Mucosa of descending colon (tissue), 3 donors: ENCODE data around the gene LMO7. TPM values are rescaled to one million over a fixed set of nuclear protein-coding genes. Genes with fewer than 3 reads are reported as not detected.
A peak's percentile ranks its signal among the peaks of the same experiment; 100 is the strongest.

Source experiments
- ATAC-seq: fragments of 200-7000 bp; cut with Tn5 transposase; one replicate; pipeline ENCODE4 v1.9.1; 2020; ENCODE audit warnings: mild to moderate bottlenecking, moderate library complexity
- DNase-seq, 3 donors: peaks; one replicate each; pipeline ENCODE4 v3.0.0-alpha.2; 2020
- H3K36me3 ChIP-seq: fragments of 200-600 bp; one replicate; pipeline ENCODE4 v1.8.0; 2021; ENCODE audit warnings: low read depth, mild to moderate bottlenecking
- H3K4me1 ChIP-seq: fragments of 200-600 bp; one replicate; pipeline ENCODE4 v1.8.0; 2021; ENCODE audit warnings: low read depth, mild to moderate bottlenecking
- H3K4me3 ChIP-seq: fragments of 200-600 bp; one replicate; pipeline ENCODE4 v1.8.0; 2021; ENCODE audit warnings: mild to moderate bottlenecking
- H3K9me3 ChIP-seq: fragments of 200-600 bp; one replicate; pipeline ENCODE4 v1.8.0; 2021; ENCODE audit warnings: mild to moderate bottlenecking
- CTCF ChIP-seq: fragments of 200-600 bp; IDR thresholded peaks from one replicate; pipeline ENCODE4 v1.8.0; 2022; ENCODE audit warnings: antibody characterized with exemption, mild to moderate bottlenecking
- intact Hi-C, 2 donors: fragments of 100-400 bp; cut with DNase I in 1 of 2; cut with micrococcal nuclease in 1 of 2; formaldehyde crosslinking; loops; one replicate each; pipeline versions ENCODE4 v1.11.0 to v1.11.1; 2022; cut with DNase I, micrococcal nuclease
- total RNA-seq, 3 donors: library from RNA; stranded (reverse); fragmentation: NEBNext Ultra II Directional in 2 of 3; extraction: Animal tissue kit (Norgen Biotek cat#: 25700) in 2 of 3; gene quantifications; one replicate each; pipeline versions ENCODE4 v1.2.1 to v1.2.4, GENCODE V29; 2021 to 2023
- donor health status: DM: no; HTN: no; CAD: no; lungs with moderate emphysema.
- donor health status: DM: no; HTN: no; CAD: no.
- donor health status: DM: no; HTN: yes; CAD: no.

The LMO7 gene
- total RNA-seq, 3 donors from 2014 or later = 127 to 243 (median 212) TPM

GRCh38 chr13:75685239-75685697, 49.1 kb downstream of the LMO7 start:
- ATAC-seq = peak; percentile 12

GRCh38 chr13:75687150-75687763, 51.1 kb downstream of the LMO7 start:
- intact Hi-C loops = no loop called here
- TF ChIP-seq CTCF = peak; percentile 13
- DNase-seq (peak in 1 of 3 donors; percentile 9), ATAC-seq (peak; percentile 62)
- Histone ChIP-seq H3K4me1 (no peaks in the 10 kb centered on the region), H3K4me3 (no peak overlapping the region), H3K9me3 (no peaks in the 10 kb centered on the region), H3K36me3 (no peaks in the 10 kb centered on the region)

More at GRCh38 chr13:75685239-75685697, 49.1 kb downstream of the LMO7 start:
- no peak overlapping the region for H3K4me3 ChIP-seq
- no peak for TF ChIP-seq CTCF
- intact Hi-C loops = no loop called here
- no peaks in the 10 kb centered on the region for H3K9me3 ChIP-seq
- no peak for DNase-seq
- H3K4me1 ChIP-seq = no peaks in the 10 kb centered on the region
- H3K36me3 ChIP-seq = no peaks in the 10 kb centered on the region

GRCh38 chr13:75689686-75690085, 53.6 kb downstream of the LMO7 start:
- H3K36me3 ChIP-seq = no peaks in the 10 kb centered on the region
- TF ChIP-seq CTCF = no peak
- no peaks in the 10 kb centered on the region for H3K4me1 ChIP-seq
- H3K4me3 ChIP-seq = no peak overlapping the region
- no peaks in the 10 kb centered on the region for H3K9me3 ChIP-seq
- no peak for DNase-seq
- intact Hi-C loops = loop anchor here in 1 of 2 donors (10.0 kb wide), 1 partner anchor 175 kb away; no protein-coding TSS in a partner anchor
- no peak for ATAC-seq

- ATAC-seq (no peak), DNase-seq (no peak)
- no peaks in the 10 kb centered on the region for H3K4me1 ChIP-seq
- intact Hi-C loops = loop anchor here in 1 of 2 donors (10.0 kb wide), 1 partner anchor 174 kb away; no protein-coding TSS in a partner anchor
- H3K36me3 ChIP-seq = no peaks in the 10 kb centered on the region
- H3K9me3 ChIP-seq = no peaks in the 10 kb centered on the region
- TF ChIP-seq CTCF = no peak
- no peak overlapping the region for H3K4me3 ChIP-seq
Observed at GRCh38 chr13:75690607-75691006, 54.5 kb downstream of the LMO7 start.

- Histone ChIP-seq H3K4me3 (no peak overlapping the region), H3K4me1 (no peaks in the 10 kb centered on the region), H3K36me3 (no peaks in the 10 kb centered on the region), H3K9me3 (no peaks in the 10 kb centered on the region)
- no peak for DNase-seq
- TF ChIP-seq CTCF = no peak
- intact Hi-C loops = loop anchor here in 1 of 2 donors (10.0 kb wide), 1 partner anchor 174 kb away; no protein-coding TSS in a partner anchor
- no peak for ATAC-seq
Observed at GRCh38 chr13:75691183-75691582, 55.1 kb downstream of the LMO7 start.
